ENCODE data around the gene NPM1. TPM values are rescaled to one million over a fixed set of nuclear protein-coding genes. Genes with fewer than 3 reads are reported as not detected.

NPM1 gene
- total RNA-seq, 6 donors from 2014 or later: 289 to 646 (median 517) TPM

GRCh38 chr5:171425596-171426244, 38.1 kb downstream of the NPM1 start:
- WGBS, 2 donors: 85 to 92% methylated on average over 14 of the region's 14 CpGs
- no peaks in the 10 kb centered on the region for H3K36me3 ChIP-seq
- ATAC-seq (ENCODE audit: low FRiP score in 2 of 2) (no peak), DNase-seq (no peak)
- peaks cover 6 to 8% (median 7%) of the 10 kb centered on the region in 4 donors for H3K4me1 ChIP-seq
- H3K9me3 ChIP-seq: no peaks in the 10 kb centered on the region
- H3K27ac ChIP-seq: no peak overlapping the region
- no peaks in the 10 kb centered on the region for H3K27me3 ChIP-seq
- H3K4me3 ChIP-seq: no peak overlapping the region
- TF ChIP-seq POLR2A (IDR thresholded peaks at IDR 0.05) (no peak), EP300 (IDR thresholded peaks at IDR 0.05) (no peak), POLR2AphosphoS5 (IDR thresholded peaks at IDR 0.05) (no peak)
- TF ChIP-seq, protein P1, sequence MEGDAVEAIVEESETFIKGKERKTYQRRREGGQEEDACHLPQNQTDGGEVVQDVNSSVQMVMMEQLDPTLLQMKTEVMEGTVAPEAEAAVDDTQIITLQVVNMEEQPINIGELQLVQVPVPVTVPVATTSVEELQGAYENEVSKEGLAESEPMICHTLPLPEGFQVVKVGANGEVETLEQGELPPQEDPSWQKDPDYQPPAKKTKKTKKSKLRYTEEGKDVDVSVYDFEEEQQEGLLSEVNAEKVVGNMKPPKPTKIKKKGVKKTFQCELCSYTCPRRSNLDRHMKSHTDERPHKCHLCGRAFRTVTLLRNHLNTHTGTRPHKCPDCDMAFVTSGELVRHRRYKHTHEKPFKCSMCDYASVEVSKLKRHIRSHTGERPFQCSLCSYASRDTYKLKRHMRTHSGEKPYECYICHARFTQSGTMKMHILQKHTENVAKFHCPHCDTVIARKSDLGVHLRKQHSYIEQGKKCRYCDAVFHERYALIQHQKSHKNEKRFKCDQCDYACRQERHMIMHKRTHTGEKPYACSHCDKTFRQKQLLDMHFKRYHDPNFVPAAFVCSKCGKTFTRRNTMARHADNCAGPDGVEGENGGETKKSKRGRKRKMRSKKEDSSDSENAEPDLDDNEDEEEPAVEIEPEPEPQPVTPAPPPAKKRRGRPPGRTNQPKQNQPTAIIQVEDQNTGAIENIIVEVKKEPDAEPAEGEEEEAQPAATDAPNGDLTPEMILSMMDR (IDR thresholded peaks at IDR 0.05): no peak

GRCh38 chr5:171426266-171426665, 38.6 kb downstream of the NPM1 start:
- H3K27me3 ChIP-seq: no peaks in the 10 kb centered on the region
- no peak for ATAC-seq (ENCODE audit: low FRiP score in 2 of 2)
- no peak overlapping the region for H3K4me3 ChIP-seq
- H3K4me1 ChIP-seq: peaks cover under 1 to 3% (median 2%) of the 10 kb centered on the region in 4 donors
- WGBS, 2 donors: 84 to 94% methylated on average over 1 to 4 of the region's 4 CpGs
- H3K27ac ChIP-seq: no peak overlapping the region
- DNase-seq: no peak
- no peaks in the 10 kb centered on the region for H3K36me3 ChIP-seq
- no peaks in the 10 kb centered on the region for H3K9me3 ChIP-seq
- TF ChIP-seq POLR2AphosphoS5 (IDR thresholded peaks at IDR 0.05) (no peak), POLR2A (IDR thresholded peaks at IDR 0.05) (no peak), EP300 (IDR thresholded peaks at IDR 0.05) (no peak)
- TF ChIP-seq, protein P1 (IDR thresholded peaks at IDR 0.05): no peak

DNA sequence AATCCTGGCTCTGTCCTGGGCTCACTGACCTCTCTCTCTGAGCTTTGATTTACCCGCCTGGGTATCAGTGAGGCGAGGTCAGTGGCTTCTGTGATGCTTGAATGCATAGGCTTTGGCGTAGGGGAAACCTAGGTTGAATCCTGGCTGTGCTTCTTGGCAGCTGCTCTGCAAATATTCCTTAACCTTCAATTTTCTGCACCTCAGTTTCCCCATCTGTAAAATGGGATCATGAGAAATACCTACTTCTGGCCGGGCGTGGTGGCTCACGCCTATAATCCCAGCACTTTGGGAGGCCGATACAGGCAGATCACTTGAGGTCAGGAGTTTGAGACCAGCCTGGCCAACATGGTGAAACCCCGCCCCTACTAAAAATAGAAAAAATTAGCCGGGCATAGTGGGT, 39.0 kb downstream of the NPM1 start:
- Histone ChIP-seq H3K4me1 (no peaks in the 10 kb centered on the region), H3K27me3 (no peaks in the 10 kb centered on the region), H3K36me3 (no peaks in the 10 kb centered on the region), H3K27ac (no peak overlapping the region), H3K9me3 (no peaks in the 10 kb centered on the region), H3K4me3 (no peak overlapping the region)
- ATAC-seq (ENCODE audit: low FRiP score in 2 of 2) (no peak), DNase-seq (no peak)
- no peak for TF ChIP-seq EP300 (IDR thresholded peaks at IDR 0.05)
- TF ChIP-seq POLR2A (IDR thresholded peaks at IDR 0.05): no peak
- no peak for TF ChIP-seq POLR2AphosphoS5 (IDR thresholded peaks at IDR 0.05)
- TF ChIP-seq, protein P1 (IDR thresholded peaks at IDR 0.05): no peak
- 84 to 87% methylated on average over 9 of the region's 9 CpGs for WGBS, 2 donors

DNA sequence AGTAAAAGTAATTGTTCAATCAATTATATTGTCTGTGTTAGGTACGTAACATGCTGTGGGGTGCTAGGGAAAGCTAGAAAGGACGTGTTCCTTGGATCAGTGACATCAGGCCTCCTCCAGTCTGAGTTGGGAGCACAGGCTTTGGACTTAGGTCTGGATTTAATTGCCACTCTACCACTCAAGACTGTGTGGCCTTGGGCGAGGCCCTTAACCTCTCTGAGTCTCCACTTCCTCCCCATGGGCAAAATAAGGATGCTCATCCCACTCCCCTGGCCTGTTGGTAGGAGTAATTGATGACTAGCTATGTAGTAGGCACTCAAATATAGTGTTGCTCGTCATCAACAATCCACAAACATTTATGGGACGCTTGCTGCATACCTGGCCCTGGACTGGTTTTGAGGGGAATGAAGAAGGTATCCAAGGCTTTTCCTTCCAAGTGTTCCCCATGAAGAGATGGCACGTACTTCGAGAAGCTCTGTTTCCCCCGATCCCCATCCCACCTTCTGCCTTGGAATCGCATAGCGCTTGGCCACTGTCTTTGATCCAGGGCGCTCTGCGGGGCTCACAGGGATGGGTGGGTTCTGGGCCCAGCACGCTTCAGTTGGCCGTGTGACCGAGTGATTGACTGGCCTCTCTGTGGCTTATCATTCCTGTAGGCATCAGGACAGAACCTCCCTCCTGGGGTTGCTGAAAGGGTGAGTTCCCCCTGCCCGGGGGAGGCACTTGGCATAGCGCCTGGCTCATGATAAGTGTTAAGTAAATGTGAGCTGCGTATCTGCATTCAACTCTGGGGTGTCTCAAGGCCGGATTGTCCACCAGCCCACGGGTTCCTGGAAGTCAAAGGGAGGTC, 39.9 kb downstream of the NPM1 start:
- H3K27me3 ChIP-seq: no peaks in the 10 kb centered on the region
- H3K4me3 ChIP-seq: no peak overlapping the region
- no peaks in the 10 kb centered on the region for H3K36me3 ChIP-seq
- 83 to 84% methylated on average over 14 to 20 of the region's 20 CpGs for WGBS, 2 donors
- H3K27ac ChIP-seq: no peak overlapping the region
- TF ChIP-seq, protein P1 (IDR thresholded peaks at IDR 0.05): no peak
- TF ChIP-seq EP300 (IDR thresholded peaks at IDR 0.05) (no peak), POLR2A (IDR thresholded peaks at IDR 0.05) (no peak), POLR2AphosphoS5 (IDR thresholded peaks at IDR 0.05) (no peak)
- no peaks in the 10 kb centered on the region for H3K4me1 ChIP-seq
- H3K9me3 ChIP-seq: no peaks in the 10 kb centered on the region
- DNase-seq (no peak), ATAC-seq (ENCODE audit: low FRiP score in 2 of 2) (no peak)
